ENCODE results near the gene TMEM205.

The TMEM205 gene

DNA sequence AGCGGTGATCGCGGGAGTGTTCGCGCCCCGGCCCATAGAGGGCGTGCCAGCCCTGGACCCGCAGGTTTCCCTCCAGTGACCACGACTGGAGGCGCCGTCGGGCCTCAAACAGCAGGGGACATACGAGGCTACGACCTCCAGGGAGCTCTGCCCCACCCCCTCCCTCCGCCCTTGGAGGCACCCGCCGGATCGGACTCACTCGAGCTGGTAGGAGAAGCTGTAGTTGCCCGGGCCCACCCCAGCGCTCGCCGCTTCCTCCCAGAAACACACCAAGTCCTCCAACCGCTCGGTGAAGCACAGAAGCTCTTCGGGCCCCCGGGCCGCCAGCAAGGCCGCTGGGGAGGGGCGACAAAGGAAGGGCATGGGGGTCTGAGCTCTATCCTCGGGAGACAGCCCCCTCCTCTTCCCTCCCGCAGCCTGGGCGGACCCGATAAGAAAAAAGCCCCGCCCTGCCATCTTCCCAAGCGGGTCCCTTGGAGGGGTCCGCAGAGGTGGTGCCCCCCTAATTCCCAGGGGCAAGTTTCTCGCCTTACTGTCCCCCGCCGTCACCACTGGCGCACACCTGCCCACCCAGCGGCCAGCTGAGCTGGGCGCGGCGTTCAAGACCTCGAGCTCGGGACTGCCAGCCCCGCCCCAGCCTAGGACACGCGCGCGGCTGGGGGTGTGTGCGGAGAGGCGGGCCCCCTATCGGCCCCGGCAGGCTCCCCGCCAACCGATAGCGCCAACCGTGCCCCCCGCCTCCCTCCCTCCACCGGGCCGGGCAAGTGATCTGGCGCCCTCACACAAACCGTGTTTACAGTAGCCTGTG lies 37.0 kb upstream of the TMEM205 start:
- TF ChIP-seq, protein P1, sequence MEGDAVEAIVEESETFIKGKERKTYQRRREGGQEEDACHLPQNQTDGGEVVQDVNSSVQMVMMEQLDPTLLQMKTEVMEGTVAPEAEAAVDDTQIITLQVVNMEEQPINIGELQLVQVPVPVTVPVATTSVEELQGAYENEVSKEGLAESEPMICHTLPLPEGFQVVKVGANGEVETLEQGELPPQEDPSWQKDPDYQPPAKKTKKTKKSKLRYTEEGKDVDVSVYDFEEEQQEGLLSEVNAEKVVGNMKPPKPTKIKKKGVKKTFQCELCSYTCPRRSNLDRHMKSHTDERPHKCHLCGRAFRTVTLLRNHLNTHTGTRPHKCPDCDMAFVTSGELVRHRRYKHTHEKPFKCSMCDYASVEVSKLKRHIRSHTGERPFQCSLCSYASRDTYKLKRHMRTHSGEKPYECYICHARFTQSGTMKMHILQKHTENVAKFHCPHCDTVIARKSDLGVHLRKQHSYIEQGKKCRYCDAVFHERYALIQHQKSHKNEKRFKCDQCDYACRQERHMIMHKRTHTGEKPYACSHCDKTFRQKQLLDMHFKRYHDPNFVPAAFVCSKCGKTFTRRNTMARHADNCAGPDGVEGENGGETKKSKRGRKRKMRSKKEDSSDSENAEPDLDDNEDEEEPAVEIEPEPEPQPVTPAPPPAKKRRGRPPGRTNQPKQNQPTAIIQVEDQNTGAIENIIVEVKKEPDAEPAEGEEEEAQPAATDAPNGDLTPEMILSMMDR (IDR thresholded peaks at IDR 0.05) = peak; percentile 43

DNA sequence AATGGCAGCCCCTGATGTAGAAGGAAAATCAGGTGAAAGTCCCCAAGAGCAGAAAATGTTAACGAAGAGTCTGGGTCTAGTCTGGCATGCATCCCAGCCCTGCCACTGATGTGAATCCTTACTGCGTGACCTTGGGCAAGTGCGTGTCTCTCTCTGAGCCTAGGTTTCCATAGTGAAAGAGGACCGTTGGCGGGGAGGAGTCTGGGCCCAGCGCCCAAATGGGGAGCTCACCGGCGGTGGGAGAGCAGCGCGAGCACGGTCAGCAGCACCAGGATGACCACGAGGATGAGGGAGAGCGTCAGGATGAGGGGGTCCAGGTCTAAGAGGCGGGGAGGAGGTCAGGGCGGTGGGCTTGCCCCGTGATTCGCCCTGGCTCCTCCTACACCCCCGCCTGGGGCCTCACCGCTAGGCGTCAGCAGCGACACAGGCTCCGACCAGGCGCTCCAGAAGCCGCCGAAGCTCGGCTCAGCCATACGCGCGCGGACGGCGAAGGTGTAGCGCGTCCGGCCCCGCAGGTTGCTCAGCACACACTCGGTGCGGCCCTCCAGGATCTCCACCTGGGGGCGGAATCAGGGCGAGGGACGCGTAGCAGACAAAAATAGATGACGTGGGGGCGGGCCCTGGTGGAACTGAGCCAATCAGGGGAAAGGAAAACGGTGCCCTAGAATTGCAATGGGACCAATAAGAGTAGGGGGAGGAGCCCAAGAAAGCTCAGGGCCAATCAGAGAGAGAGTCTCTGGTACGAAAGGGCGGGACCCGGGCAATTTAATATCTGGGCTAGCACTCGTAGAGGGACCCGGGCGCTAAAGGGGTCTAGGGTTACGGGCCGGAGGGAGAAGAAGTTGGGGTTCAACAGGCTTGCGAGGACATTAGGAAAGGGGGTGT lies 34.8 kb upstream of the TMEM205 start:
- TF ChIP-seq, protein P1 (IDR thresholded peaks at IDR 0.05) = peak; percentile 90

DNA sequence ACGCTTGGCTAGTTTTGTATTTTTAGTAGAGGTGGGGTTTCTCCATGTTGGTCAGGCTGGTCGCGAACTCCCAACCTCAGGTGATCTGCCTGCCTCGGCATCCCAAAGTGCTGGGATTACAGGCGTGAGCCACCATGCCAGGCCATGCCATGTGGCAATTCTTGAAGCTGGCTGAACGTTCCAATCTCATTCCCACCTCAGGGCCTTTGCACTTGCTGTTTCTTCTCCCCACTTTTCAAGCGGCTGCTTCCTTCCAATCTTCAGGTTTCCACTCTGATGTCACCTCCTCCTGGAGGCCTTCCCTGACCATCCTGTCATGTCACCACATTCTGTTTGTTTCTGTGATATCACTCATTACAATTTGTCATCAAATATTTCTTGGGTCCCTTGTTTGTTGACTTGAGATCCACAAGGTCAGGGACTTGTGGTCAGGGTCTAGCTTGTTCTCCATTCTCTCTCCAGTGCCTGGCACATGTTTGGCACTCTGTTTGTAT lies 33.8 kb upstream of the TMEM205 start:
- TF ChIP-seq, protein P1 (IDR thresholded peaks at IDR 0.05) = no peak

DNA sequence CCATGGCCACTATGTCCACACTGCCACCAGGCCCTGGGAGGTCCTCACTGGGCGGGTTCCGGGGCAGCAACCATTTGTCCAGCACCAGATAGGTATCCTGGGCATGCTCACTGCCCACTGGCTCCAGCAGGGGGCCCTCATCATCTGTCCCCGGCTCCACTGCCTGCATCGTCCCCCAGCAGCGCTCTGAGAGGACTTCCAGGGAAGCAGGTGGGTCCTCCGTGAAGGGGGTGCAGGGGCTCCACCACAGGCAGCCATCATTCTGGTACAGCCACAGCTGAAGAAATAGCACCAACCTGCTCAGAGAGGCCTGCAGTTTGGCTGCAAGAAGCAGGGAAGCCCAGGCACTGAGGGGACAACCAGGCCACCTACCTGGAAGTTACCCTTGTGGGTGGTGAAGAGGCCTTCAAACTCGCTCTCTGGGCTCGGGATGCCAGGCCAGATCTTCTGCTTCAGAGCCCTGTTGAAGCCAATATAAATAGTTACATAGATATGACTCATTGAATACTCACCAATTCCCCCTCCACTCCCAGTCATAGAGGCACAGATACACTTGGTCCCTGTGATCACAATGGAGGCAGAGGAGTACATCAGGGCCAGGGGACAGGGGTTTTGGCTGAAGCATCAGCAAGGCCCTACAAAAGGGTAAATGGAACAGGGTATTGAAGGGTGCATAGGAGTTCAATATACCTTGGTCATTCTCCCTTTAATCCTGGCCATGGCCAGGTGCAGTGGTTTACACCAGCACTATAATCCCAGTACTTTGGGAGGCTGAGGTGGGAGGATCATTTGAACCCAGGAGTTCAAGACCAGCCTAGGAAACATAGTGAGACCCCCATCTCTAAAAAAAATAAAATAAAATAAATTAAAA lies 32.5 kb upstream of the TMEM205 start:
- TF ChIP-seq, protein P1 (IDR thresholded peaks at IDR 0.05) = no peak; the same call in 1 of the 2 replicates

DNA sequence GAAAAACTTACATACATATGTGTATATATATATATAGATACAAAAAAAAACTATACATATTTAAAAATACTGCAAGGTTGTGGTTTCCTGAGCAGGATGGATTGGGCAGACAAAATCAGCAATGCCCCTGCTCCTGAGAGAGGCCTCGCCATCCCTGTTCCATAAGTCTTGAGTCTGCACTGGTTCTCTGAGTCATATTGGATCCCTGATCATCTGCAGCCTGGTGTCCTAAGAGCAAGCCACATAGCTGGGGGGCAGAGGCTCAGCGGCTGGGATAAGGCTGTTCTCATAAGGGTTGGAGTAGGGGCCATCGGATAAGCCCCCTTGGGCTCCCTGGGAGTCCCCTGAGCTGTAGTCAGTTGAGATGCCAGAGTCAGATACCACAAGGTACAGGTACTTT lies 31.7 kb upstream of the TMEM205 start:
- TF ChIP-seq, protein P1 (IDR thresholded peaks at IDR 0.05) = no peak

DNA sequence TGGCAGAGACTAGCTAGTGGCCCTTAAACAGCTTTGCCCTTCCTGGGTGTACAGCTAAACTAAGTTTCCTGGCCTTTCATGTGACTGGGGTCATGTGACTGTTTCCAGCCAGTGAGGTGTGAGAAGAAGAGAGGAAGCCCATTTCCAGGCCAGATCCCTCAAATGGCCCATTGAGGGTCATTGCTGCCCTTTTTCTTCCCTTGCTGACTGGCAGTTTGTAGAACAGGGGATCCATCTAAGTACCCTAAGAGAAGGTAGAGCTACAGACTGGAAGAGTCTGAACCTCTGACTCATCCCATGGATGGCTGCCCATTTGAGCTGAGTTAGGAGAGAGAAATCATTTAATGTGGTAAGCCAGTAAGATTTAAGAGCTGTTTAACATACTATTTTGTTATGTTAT lies 31.2 kb upstream of the TMEM205 start:
- TF ChIP-seq, protein P1 (IDR thresholded peaks at IDR 0.05) = no peak

All from LNCAP (cell line).